KG1 (cell line): Measurements from ENCODE around the gene BCL11B.

Experiments used
- DNase-seq: peaks from one replicate; lab custom pipeline; 2025; lab: John Stamatoyannopoulos, UW

BCL11B gene

DNA sequence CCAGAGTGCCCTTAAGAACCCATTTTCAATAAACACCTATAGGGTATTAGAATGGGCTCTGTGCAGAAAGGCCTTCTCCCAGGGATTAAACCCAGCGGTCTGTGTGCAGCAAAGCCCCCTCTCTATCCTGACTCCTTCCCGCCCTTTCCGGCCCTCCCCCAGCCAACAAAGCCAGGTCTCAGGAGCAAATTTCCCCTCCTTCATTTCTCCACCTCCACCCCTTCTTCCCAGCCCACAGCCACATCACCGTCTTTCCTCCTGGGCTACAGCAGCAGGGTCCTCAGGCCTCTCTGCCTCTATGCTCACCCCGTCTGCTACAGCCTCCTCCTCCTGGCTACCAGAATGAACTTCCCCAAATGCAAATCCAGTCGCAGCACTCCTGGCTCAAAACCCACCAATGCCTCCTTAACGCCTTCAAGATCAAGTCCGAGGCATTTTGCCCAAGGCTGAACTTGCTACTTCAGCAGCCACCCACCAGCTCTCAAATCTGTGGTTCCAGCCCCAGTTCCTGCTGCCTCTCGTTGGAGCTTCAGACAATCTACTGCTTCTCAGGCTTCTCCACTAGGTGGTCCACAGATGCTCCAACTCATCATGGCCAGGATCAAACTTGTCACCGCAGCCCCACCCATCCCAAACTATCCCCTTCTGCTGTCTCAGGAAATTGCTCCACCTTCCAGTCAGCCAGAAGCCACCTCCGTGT is 134.8 kb downstream of the BCL11B start:
- no peak for DNase-seq

DNA sequence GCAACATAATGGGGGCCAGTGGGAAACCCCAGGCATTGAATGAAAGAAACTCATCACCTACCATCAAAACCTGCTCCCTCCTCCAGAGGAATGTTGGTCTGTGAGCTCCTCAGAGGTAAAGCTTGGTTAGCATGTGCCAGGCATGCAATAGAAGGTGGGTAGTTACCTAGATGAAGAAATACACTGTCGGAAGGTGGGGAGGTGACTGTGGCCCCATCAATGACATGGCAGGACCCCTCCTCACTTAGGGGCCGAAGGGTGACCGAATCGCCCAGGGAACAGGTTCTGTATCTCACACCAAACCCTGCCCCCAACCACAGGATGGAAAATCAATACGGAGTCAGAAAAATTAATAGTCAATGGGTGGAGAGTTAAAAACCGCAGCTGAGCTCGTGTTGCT is 135.6 kb downstream of the BCL11B start:
- no peak for DNase-seq

DNA sequence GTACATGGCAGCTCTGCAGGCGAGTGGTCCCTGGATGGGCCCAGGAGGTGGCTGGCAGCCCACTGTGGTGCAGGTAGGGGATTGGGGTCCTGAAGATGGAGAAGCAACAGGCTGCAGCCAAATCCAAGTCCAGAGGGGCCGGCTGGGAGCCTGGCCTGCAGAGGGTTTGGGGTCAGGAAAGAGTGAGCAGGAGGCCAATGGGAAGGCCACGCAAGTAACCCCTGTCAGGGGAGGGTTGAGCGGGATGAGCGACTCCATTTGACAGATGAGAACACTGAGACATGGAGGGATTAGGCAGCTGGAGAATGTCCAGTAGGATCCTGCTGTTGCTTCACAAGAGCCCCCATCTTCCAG is 136.0 kb downstream of the BCL11B start:
- DNase-seq, result no peak

DNA sequence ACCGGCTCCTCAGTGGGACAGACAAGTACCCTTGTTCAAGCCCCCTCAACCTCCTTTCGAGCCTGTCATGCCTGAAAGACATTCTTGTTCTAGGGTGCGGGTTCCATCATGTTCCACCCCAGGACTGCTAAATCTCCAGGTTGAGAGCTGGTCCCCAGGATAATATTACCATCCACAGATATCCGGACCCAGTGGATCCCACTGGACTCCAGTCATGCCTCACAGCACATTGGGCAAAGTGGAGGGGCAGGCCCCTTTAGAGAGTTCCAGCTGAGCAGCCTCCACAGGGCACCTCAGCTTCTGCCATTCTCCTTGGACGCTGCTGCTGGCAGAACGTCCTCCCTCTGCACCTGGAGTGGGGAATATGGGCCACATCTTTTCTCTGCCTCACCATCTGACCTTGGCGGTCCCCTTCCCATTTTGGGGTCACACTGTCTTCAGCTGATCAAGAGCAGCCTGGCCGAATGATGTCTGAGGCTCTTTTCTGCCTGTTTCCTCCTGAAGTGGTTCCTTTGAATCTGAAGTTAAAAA is 137.4 kb downstream of the BCL11B start:
- no peak for DNase-seq

DNA sequence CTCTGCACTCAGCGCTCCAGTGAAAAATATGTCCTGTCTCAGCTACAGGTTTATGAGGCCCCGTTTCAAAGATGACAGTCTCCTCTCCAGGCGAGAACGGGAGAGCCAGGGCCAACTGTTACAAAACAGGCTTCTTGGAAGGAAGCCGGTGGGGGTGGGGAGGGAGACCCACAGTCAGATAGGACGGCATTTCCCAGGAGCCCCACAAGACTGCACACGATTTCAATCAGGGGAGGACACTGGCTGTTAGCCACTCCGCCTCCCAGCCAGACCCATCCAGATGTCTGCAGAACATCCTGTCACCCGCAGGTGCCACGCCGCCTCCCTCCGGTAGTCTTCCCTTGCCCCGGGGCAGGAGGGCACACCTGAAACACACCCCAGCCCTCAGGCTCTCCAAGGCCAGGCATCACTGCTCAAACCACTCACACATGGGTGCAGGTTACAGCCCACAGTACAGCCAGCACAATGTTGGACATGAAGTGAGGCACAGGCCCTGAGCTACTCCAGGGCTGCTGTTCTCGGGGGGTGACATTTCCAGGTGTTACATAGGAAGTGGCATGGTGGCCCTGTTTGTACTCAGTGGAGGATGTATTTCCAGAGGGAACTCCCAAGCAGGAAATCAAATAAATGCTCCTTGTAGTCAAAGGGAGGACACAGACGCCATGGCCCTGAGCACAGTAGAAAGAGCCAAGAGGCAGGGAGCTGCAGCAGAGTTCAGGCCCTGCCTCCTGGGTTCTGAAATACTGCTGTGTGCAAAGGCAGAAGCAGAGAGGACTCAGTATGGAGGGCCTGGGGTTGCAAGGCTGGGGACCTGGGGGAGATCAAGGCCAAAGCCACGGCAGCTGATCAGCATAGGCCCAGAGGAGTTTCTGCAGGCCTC is 138.1 kb downstream of the BCL11B start:
- DNase-seq, result no peak

DNA sequence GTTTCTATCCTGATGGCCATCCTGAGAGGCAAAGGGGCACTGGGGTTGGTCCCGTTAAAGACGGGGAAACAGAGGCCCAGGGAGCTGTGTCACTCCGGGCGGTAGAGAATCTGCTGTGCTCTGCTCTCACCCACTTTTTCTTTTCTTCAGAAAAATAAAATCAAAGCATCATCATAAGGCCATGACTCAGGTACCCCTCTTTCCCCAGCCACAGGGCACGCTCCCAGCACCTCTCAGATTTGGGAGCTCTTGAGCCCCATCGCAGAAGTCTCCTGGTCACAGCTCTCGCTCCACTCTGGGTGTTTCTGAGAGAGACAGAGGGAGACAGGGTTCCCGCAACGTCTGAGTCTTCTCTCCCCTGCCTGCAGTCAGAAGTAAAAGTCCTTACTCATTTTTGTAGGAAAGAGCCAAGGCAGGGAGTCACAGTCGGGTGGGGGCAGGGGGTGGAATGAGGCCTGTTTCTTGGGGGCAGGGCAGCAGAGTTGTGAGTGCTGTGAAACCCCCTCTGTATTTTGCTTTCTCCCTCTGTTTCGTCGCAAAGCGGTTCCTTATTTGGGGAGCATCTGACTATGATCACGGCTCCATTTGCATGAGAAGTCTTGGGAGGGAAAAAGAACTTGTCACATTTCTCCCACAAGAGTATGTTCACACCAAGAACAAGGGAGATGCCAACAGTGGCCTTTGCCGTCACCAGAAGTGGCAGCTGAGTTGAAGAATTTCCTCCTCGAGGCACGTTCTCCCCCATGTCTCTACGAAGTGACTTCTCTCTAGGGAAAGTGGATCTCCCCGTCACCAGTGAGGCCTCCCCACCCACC is 139.0 kb downstream of the BCL11B start:
- no peak for DNase-seq

DNA sequence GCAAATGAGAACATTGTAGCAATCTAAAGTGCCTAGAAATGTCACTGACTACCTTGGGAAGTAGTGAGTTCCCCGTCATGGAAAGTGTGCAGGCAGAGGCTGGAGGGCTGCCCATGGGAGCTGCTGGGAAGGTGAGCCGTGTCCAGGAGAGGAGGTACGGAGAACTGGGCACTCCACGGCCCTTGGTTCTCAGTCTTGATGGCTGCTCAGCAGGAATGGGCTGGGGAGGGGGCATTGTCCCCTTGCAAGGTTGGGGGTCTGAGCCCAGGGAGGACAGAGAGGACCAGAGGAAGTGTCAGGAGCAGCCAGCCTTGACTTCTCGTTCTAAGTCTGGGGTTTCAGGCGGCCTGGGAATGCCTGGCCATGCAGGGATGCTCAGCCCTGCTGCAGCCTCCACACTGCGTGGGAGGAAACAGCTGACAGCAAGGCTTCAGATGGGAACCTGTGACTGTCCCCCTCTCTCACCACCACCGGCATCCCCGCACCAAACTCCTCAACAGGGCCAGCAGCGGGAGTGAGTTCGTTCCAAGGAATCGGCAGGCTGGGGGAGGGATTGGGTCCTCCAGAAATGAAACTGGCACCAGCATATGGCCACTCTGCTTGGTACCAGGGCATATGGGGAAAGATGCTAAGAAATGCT is 140.2 kb downstream of the BCL11B start:
- DNase-seq, result no peak

DNA sequence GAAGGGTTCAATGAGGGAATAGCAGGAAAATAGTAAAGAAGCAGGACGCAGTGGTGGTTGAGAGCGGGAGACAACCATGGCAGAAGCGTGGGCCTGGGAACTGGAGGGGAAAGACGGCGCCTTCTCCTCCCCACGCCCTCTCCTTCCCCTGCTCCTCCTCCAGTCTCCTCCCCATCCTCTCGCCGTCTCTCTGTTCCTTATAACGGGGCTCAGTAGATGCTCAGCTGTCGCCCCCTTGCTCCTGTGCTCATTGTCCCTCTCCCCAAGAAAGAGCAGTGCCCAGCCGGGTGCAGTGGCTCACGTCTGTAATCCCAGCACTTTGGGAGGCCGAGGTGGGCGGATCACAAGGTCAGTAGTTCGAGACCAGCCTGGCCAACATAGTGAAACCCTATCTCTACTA is 142.0 kb downstream of the BCL11B start:
- no peak for DNase-seq

DNA sequence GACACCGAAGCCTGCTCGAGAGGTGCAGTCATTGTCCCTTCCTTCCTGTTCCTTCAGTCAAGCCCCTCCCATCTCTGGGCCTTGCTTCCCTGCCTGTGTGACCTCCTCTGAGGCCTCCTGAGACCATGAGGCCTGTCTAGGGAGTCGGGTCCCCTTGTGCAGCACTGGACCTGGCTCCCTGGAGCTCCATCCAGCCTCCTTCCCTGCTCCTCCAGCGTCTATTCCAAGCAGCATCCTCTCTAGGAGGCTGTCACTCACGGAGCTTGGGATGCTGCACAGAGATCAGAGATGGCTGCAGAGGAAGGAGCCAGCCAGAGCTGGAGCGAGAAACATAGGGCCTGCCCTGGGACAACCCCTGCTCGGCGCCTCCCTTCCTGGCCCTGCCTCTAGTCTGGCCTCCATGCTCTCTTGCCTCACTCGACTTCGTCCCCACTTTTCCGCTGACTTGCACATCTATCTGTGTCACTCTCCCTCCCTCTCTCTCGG is 142.7 kb downstream of the BCL11B start:
- no peak for DNase-seq

DNA sequence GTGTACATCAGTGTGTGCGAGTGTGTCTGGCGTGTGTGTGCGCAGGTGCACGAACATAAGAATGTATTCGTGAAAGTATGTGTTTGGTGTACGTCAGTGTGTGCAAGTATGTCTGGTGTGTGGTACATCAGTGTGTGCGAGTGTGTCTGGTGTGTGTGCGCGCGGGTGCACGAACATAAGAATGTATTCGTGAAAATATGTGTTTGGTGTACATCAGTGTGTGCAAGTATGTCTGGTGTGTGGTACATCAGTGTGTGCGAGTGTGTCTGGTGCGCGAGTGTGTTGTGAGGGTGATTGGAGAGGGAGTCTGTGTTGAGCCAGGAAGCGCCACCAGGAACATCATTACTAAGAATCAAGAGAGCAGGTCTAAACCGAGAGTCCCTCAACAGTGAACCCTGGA is 143.8 kb downstream of the BCL11B start:
- no peak for DNase-seq

DNA sequence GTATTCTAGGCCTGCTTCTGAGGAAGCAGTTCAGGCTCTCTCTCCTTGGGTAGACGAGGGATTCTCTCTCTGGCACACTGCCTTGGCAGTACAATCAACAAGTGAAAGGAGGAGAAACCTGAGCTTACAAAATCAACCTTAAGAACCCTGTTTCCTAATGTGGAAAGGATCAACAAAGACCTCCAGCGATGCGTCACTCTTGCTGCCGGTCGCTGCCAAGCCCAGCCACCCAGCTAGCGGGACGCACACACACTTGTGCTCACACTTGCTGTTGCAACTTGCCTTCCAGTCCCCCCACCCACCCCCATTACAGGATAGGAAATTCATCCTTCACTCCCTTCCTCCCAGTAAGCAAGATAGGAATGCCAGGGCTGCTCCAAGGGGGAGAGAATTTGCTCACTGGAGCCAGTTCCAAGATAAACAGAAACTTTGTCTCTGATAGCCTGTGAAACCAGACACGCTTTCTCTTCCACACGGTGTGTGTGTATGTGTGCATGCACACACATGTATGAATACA is 144.3 kb downstream of the BCL11B start:
- no peak for DNase-seq

DNA sequence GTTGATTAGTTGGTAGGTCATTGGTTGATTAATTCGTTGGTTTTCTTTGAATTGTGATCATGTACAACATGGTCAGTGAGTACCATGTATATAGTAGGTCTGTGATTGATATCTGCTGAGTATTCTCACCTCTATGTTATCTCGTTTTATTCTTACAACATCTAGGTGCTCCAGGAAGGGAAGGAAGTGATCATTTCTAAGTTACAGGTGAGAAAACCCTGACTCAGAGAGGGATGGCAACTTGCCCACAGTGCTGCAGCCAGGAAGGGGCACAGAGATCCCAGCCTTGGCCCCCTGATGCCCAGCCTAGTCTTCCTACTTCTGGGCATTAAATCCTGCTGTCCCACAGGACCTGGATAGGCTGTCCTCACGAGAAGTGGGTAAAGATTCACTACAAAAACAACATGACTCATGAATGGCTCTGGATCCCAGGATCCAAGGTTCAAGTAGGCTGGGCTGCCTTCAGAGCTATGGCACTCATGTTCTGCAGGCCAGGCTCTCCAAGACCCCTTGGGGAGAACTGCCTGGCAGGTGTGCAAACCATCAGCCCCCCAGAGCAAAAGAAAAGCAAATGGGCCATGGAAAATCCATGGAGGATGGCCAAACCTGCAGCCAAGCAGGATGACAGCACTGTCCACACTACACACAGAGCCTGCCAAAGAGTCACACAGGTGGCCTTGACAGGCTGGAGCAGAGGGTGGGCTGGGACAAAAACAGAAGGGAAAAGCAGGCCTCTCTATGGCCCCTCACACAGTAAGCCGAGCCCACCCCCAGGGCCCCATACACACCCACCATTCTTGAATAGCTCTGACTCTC is 146.2 kb downstream of the BCL11B start:
- no peak for DNase-seq

DNA sequence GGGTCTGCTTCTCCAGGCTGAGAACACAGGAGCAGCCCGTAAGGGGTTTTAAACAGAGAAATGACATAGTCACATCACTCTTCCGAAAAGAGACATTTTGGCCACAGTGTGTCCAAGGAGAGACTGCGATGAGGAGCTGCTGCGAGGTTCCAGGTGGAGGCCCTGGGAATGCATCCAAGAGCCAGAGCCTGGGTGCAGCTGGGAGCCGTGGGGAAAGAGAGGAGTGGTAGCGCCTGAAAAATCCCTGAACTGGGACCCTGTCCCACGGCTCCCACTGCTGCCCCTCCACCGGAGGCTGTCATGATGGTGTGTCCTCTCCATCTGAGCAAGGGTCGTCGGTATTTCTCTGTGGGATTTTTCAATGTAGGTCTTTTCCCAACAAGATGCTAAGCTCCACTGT is 146.9 kb downstream of the BCL11B start:
- no peak for DNase-seq

DNA sequence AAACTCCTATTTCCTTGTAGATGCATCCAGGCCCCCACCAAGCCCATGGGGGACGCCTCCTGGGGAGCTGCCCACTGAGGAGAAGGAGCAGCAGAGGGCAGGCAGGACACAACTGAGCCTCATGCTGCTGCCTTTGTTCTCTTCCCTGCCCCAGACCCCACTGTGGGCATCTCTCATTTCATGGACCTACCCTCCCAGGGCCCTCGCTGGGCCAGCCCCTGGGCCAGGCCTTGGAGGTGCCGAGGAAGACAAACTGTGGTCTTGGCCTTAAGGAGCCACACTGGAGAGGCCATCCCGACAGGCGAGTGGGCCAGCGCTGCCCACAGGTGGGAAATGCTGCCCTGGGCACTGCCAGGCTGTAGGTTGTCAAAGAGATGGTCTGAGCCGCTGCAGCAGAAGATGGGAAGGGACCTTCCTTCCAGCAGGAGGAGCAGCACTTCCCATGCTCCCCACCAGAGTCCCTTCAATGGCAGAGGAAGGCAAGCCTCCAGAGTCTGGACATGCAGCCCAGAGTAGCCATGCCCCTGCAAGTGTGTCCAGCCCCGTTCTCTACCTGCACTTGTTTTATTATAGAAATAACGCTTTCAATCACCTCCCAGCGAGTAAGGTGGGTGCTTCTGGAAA is 147.4 kb downstream of the BCL11B start:
- DNase-seq, result no peak

DNA sequence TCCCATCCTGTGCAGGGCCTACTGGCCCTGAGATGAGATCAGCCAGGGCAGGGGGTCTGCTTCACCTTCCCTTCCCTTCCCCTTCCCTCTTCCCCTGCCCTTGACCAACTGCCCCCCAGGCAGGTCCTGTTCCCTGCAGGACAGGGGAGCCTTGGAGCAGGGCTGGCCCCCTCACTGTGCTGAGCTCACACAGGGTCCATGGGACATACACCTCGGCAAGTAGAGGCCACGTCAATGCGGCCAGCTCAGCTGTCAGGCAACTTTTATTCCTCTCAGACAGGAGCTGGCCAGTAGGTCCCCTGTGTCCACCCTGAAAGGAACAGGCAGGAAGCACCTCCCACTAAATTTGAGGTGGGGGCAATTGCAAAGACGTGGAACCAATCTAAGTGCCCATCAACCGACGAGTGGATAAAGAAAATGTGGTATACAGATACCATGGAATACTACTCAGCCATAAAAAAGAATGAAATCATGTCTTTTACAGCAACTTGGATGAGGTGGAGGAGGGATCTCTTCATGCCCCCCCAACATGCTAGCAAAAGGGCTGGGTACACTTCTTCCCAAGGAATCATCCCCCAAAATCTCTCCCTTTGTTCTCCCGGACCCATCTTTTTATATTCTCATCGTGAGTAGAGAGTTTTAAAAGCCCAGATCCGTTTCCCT is 148.7 kb downstream of the BCL11B start:
- DNase-seq, result no peak

DNA sequence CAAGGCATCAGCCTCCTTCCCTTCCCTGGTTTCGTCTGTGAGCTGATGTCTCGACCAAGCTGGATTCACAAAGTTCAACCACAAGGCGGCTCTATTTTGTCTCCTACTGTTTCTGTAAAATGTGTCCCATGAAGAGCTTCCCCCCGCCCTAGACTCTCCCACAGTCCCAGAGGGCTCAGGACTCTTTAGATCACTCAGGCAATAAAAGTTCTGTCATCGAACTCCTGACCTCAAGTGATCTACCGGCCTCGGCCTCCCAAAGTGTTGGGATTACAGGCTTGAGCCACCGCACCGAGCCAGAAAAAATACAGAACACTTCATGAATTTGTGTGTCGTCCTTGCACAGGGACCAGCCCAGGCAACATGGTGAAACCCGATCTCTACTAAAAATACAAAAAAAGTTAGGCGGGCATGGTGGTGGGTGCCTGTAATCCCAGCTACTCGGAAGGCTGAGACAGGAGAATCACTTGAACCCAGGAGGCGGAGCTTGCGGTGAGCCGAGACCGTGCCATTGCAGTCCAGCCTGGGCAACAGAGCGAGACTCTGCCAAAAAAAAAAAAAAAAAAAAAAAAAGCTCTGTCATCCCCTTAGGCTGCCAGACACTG is 149.4 kb downstream of the BCL11B start:
- no peak for DNase-seq

DNA sequence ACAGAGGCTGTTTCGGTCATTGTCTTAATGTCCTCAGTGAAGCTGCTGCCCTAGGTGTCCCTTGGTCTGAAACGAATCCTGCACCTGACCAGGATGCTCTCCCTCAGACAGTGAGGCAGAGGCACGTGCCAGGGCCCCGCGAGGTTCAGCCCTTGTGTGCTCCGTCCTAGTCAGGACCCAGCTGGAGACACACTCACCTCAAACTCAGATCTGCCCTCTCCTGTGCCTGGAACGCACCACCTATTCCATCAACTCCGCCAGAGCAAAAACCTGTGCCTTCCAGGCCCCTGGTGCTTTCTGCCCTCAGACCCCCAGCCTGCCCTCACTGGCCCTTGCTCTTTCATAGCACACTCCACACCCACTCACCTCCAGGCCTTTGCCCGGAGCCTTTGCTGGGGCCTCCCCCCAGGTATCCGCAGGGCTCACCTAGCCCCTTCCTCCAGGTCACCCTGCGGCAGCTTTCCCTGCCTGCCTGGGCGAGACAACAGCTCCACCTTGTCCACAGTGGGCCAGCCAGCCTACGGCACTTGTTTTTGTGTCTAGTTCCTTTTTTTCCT is 150.6 kb downstream of the BCL11B start:
- DNase-seq, result no peak

DNA sequence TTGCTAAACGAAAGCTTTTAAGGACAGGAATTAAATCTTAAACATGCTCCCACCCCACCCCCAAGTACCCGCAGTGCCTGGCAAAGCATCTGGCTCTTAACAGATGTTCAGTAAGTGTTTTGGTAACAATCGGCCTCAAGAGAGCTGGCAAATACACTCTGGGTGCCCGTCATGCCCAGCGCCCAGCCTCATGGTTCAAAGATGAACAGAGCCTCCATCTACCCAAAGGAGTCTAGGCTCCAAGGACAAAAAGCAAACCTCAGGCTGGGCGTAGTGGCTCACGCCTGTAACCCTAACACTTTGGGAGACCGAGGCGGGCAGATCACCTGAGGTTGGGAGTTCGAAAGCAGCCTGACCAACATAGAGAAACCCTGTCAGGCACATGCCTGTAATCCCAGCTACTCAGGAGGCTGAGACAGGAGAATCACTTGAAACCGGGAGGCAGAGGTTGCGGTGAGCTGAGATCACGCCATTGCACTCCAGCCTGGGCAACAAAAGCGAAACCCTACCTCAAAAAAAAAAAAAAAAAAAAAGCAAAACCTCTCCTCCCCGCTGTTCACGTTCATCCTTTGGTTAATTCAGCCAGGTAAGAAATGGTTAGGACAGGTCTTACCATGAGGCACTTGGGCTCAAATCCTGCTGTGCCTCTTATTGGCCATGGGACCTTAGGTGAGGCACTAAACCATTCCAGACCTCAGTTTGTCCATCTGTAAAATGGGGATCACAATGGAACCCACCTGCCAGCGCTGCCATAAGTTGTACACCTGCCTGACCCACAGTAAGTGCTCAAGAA is 151.3 kb downstream of the BCL11B start:
- no peak for DNase-seq
